Endodermal cell (in vitro differentiated cells): Measurements from ENCODE around the gene FYTTD1. TPM values are rescaled to one million over a fixed set of nuclear protein-coding genes. Genes with fewer than 3 reads are reported as not detected.
"Not testable (repeated sequence)": the region's sequence is repeated elsewhere in the genome, so short reads cannot be mapped to it uniquely, and the experiment has no call there.

Experiments
- DNase-seq: peaks from one replicate; pipeline ENCODE4 v3.0.0-alpha.2; 2017
- H3K27ac ChIP-seq: 2 replicates; pipeline ENCODE4 v1.5.1; 2013; ENCODE audit warnings: mild to moderate bottlenecking, low read depth, low read length, moderate library complexity
- H3K27me3 ChIP-seq: 2 replicates; pipeline ENCODE4 v1.6.1; 2013; ENCODE audit warnings: mild to moderate bottlenecking, low read length, moderate library complexity; ENCODE audit not compliant: insufficient read depth, control insufficient read depth, poor library complexity, severe bottlenecking
- H3K36me3 ChIP-seq: 2 replicates; pipeline ENCODE4 v1.7.0; 2013; ENCODE audit warnings: mild to moderate bottlenecking, low read length, moderate library complexity; ENCODE audit not compliant: control insufficient read depth, insufficient read depth
- H3K4me1 ChIP-seq: one replicate; pipeline ENCODE4 v1.7.0; 2013; ENCODE audit warnings: low read length; ENCODE audit not compliant: control insufficient read depth, insufficient read depth
- H3K4me3 ChIP-seq: 2 replicates; pipeline ENCODE4 v1.5.1; 2013; ENCODE audit warnings: mild to moderate bottlenecking, low read length, moderate library complexity
- H3K9ac ChIP-seq: 2 replicates; pipeline ENCODE4 v1.6.1; 2013; ENCODE audit warnings: mild to moderate bottlenecking, low read length, moderate library complexity; ENCODE audit not compliant: poor library complexity, severe bottlenecking; ENCODE audit errors: extremely low read depth
- H3K9me3 ChIP-seq: 2 replicates; pipeline ENCODE4 v1.6.1; 2013; ENCODE audit warnings: mild to moderate bottlenecking, low read length, moderate library complexity; ENCODE audit not compliant: control insufficient read depth
- H3K27ac Mint-ChIP-seq: 2 replicates; pipeline ENCODE4 v1.8.0; 2020; ENCODE audit warnings: mixed read lengths
- H3K27me3 Mint-ChIP-seq: 2 replicates; pipeline ENCODE4 v1.8.0; 2021; ENCODE audit warnings: mild to moderate bottlenecking, mixed read lengths; ENCODE audit not compliant: insufficient read depth
- H3K36me3 Mint-ChIP-seq: 2 replicates; pipeline ENCODE4 v1.8.0; 2020; ENCODE audit warnings: low read depth, mixed read lengths
- H3K4me1 Mint-ChIP-seq: 2 replicates; pipeline ENCODE4 v1.8.0; 2020; ENCODE audit warnings: mixed read lengths
- H3K4me3 Mint-ChIP-seq: 2 replicates; pipeline ENCODE4 v1.8.0; 2020; ENCODE audit warnings: mild to moderate bottlenecking, moderate library complexity, mixed read lengths
- H3K9me3 Mint-ChIP-seq: 2 replicates; pipeline ENCODE4 v1.8.0; 2020; ENCODE audit warnings: mild to moderate bottlenecking, mixed read lengths
- WGBS, 2 experiments: methylation state at CpG; one replicate each; pipeline versions ENCODE4 v1.1.5 to v1.1.7; 2013; ENCODE audit warnings: missing lambda C conversion rate in 2 of 2, mixed read lengths in 1 of 2; ENCODE audit not compliant: insufficient coverage in 1 of 2, insufficient read length in 1 of 2; 5-methylcytosine and 5-hydroxymethylcytosine counted together
- total RNA-seq, 2 donors: library from RNA; stranded (reverse); fragmentation: NEBNext Ultra II Directional in 1 of 2; extraction: Animal tissue kit (Norgen Biotek cat#: 25700) in 1 of 2; gene quantifications; 2 replicates in 1 of 2; 3 replicates in 1 of 2; pipeline ENCODE4 v1.2.1, GENCODE V29; 2021
- TF ChIP-seq, protein P1 (sequence below): fragments of 200-600 bp; sonication (generic); conservative IDR thresholded peaks from 2 replicates; pipeline ENCODE4 v1.5.0; 2021; ENCODE audit warnings: antibody characterized with exemption, mild to moderate bottlenecking

Gene FYTTD1
- total RNA-seq, 2 donors from 2014 or later = 39.0 to 41.5 TPM

DNA sequence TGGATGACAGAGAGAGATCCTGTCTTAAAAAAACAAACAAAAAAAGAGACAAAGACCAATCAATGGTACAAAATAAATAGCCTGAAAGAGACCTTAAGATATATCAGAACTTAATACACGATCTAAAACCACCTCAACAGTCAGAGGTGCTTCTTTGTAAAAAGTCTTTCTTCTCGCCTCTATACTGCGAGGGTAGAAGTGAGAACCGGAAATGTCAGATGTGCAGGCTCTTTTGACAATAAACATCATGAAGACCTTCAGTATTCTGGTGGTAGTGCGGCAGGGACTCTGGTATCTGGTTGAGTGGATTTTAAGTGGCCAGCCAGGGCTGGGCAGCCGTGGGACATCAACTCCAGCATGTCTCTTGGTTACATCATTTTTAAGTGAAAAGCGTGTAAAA, 43.0 kb upstream of the FYTTD1 start:
- no peaks in the 10 kb centered on the region for H3K27me3 ChIP-seq
- H3K4me1 Mint-ChIP-seq = no peaks in the 10 kb centered on the region
- no peak overlapping the region for H3K27ac Mint-ChIP-seq
- peaks cover 7% of the 10 kb centered on the region for H3K9me3 ChIP-seq
- H3K36me3 Mint-ChIP-seq = peaks cover 43% of the 10 kb centered on the region
- no peaks in the 10 kb centered on the region for H3K9me3 Mint-ChIP-seq
- no peak for DNase-seq
- H3K4me1 ChIP-seq = no peaks in the 10 kb centered on the region
- H3K9ac ChIP-seq = no peak overlapping the region
- H3K4me3 Mint-ChIP-seq = no peak overlapping the region
- no peak overlapping the region for H3K4me3 ChIP-seq
- H3K36me3 ChIP-seq = peaks cover 22% of the 10 kb centered on the region
- WGBS, 2 experiments = 93 to 95% methylated on average over 7 of the region's 7 CpGs
- no peaks in the 10 kb centered on the region for H3K27me3 Mint-ChIP-seq
- TF ChIP-seq, protein P1, sequence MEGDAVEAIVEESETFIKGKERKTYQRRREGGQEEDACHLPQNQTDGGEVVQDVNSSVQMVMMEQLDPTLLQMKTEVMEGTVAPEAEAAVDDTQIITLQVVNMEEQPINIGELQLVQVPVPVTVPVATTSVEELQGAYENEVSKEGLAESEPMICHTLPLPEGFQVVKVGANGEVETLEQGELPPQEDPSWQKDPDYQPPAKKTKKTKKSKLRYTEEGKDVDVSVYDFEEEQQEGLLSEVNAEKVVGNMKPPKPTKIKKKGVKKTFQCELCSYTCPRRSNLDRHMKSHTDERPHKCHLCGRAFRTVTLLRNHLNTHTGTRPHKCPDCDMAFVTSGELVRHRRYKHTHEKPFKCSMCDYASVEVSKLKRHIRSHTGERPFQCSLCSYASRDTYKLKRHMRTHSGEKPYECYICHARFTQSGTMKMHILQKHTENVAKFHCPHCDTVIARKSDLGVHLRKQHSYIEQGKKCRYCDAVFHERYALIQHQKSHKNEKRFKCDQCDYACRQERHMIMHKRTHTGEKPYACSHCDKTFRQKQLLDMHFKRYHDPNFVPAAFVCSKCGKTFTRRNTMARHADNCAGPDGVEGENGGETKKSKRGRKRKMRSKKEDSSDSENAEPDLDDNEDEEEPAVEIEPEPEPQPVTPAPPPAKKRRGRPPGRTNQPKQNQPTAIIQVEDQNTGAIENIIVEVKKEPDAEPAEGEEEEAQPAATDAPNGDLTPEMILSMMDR = no peak
- no peak overlapping the region for H3K27ac ChIP-seq

DNA sequence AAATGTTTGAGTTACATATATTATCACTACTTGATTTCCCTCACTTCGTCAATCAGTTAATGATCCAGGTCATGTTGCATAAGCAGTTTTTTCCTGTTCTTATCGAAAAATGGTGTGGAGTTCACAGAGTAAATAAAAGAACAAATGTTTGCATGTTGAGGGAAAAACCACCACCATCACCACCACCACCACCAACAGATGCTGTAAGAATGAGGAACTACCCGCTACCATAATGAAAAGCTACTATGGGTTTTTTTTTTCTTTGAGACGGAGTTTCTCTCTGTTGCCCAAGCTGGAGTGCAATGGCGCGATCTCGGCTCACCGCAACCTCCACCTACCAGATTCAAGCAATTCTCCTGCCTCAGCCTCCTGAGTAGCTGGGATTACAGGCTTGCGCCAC, 40.5 kb upstream of the FYTTD1 start:
- WGBS, 2 experiments = 97 to 100% methylated on average over 1 to 9 of the region's 9 CpGs

DNA sequence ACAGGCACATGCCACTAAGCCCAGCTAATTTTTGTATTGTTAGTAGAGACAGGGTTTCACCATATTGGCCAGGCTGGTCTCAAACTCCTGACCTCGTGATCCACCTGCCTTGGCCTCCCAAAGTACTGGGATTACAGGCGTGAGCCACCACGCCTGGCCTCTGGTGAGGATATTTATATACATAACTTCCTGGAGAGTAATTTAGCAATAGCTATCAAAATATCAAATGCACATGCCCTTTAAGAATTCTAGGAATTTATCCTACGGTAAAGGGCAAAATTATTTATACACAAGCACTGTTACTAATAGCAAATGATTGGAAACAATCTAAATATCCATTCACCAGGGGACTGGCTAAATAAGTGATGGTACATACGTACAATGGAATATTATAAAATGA, 38.7 kb upstream of the FYTTD1 start:
- not testable (repeated sequence) for H3K4me3 ChIP-seq, H3K9me3 ChIP-seq, H3K4me1 Mint-ChIP-seq, H3K27me3 Mint-ChIP-seq, H3K9ac ChIP-seq, H3K36me3 ChIP-seq, H3K27me3 ChIP-seq, H3K27ac Mint-ChIP-seq, H3K4me3 Mint-ChIP-seq, H3K4me1 ChIP-seq, DNase-seq, H3K27ac ChIP-seq, H3K9me3 Mint-ChIP-seq
- 98 to 100% methylated on average over 3 to 5 of the region's 5 CpGs for WGBS, 2 experiments
- peaks cover 33% of the 10 kb centered on the region for H3K36me3 Mint-ChIP-seq

More for the DNA sequence above, 40.5 kb upstream of the FYTTD1 start:
- no peak overlapping the region for H3K9ac ChIP-seq
- TF ChIP-seq, protein P1 = no peak
- H3K9me3 ChIP-seq = peaks cover 7% of the 10 kb centered on the region
- H3K4me3 ChIP-seq = no peak overlapping the region
- H3K36me3 ChIP-seq = peaks cover 5% of the 10 kb centered on the region
- no peaks in the 10 kb centered on the region for H3K27me3 ChIP-seq
- Mint-ChIP-seq H3K9me3 (no peaks in the 10 kb centered on the region), H3K36me3 (peaks cover 32% of the 10 kb centered on the region), H3K4me1 (peaks cover 6% of the 10 kb centered on the region), H3K27ac (no peak overlapping the region), H3K4me3 (no peak overlapping the region), H3K27me3 (no peaks in the 10 kb centered on the region)
- H3K4me1 ChIP-seq = no peaks in the 10 kb centered on the region
- DNase-seq = no peak
- H3K27ac ChIP-seq = no peak overlapping the region
